ENCODE measurements around the gene TMEM163. TPM values are rescaled to one million over a fixed set of nuclear protein-coding genes. Genes with fewer than 3 reads are reported as not detected.
"Not testable (repeated sequence)": the region's sequence is repeated elsewhere in the genome, so short reads cannot be mapped to it uniquely, and the experiment has no call there.

The TMEM163 gene
- total and polyA plus RNA-seq, 3 experiments from 2014 or later, result 0.45 TPM; not detected in 2

GRCh38 chr2:134656391-134656790 lies 62.4 kb downstream of the TMEM163 start:
- Mint-ChIP-seq H3K4me3 (peak overlapping the region in 3 of 7 donors; percentile 16 to 68 (median 57)), H3K27ac (peak overlapping the region in 3 of 8 donors; percentile 43 to 82 (median 50)), H3K4me1 (peaks cover 23 to 36% (median 24%) of the 10 kb centered on the region in 3 donors)
- POLR2A ChIA-PET; H3K27me3 ChIP-seq (ENCODE audit: insufficient read depth, low read length, poor library complexity, severe bottlenecking); H3K9me3 Mint-ChIP-seq; H3K36me3 ChIP-seq (ENCODE audit: insufficient read depth, low read length); H3K4me3 ChIP-seq (ENCODE audit: low read length); H3K9me3 ChIP-seq (ENCODE audit: low read length); H3K27me3 Mint-ChIP-seq; H3K36me3 Mint-ChIP-seq; DNase-seq; H3K4me1 ChIP-seq (ENCODE audit: insufficient read depth, low read length); H3K27ac ChIP-seq (ENCODE audit: low read depth, low read length): not testable (repeated sequence)
- CTCF ChIA-PET, result interaction anchor here (0.9 to 2.1 kb wide), 4 partner anchors 13 to 57 kb away, joined by 3 to 13 read pairs (median 4); no protein-coding TSS in a partner anchor

GRCh38 chr2:134648586-134648985 lies 70.2 kb downstream of the TMEM163 start:
- Mint-ChIP-seq H3K36me3 (no peaks in the 10 kb centered on the region), H3K4me1 (no peaks in the 10 kb centered on the region), H3K9me3 (no peaks in the 10 kb centered on the region), H3K4me3 (no peak overlapping the region), H3K27ac (no peak overlapping the region), H3K27me3 (peaks cover 0 to 3% of the 10 kb centered on the region in 2 donors)
- Histone ChIP-seq H3K27me3 (ENCODE audit: insufficient read depth, low read length, poor library complexity, severe bottlenecking) (no peaks in the 10 kb centered on the region), H3K4me1 (ENCODE audit: insufficient read depth, low read length) (no peaks in the 10 kb centered on the region), H3K36me3 (ENCODE audit: insufficient read depth, low read length) (no peaks in the 10 kb centered on the region), H3K27ac (ENCODE audit: low read depth, low read length) (no peak overlapping the region), H3K9me3 (ENCODE audit: low read length) (no peaks in the 10 kb centered on the region), H3K4me3 (ENCODE audit: low read length) (no peak overlapping the region)
- ChIA-PET CTCF (no interaction called here), POLR2A (no interaction called here)
- DNase-seq, result no peak

GRCh38 chr2:134647607-134648256 lies 71.1 kb downstream of the TMEM163 start:
- Mint-ChIP-seq H3K4me1 (no peaks in the 10 kb centered on the region), H3K27me3 (peaks cover 0 to 3% of the 10 kb centered on the region in 2 donors), H3K36me3 (no peaks in the 10 kb centered on the region), H3K4me3 (no peak overlapping the region), H3K9me3 (no peaks in the 10 kb centered on the region), H3K27ac (no peak overlapping the region)
- no peak overlapping the region for H3K27ac ChIP-seq (ENCODE audit: low read depth, low read length)
- no peaks in the 10 kb centered on the region for H3K27me3 ChIP-seq (ENCODE audit: insufficient read depth, low read length, poor library complexity, severe bottlenecking)
- no peak for DNase-seq
- H3K4me3 ChIP-seq (ENCODE audit: low read length), result no peak overlapping the region
- H3K4me1 ChIP-seq (ENCODE audit: insufficient read depth, low read length), result no peaks in the 10 kb centered on the region
- no peaks in the 10 kb centered on the region for H3K36me3 ChIP-seq (ENCODE audit: insufficient read depth, low read length)
- no peaks in the 10 kb centered on the region for H3K9me3 ChIP-seq (ENCODE audit: low read length)
- ChIA-PET POLR2A (no interaction called here), CTCF (no interaction called here)

- DNase-seq, result no peak
- no peaks in the 10 kb centered on the region for H3K9me3 ChIP-seq (ENCODE audit: low read length)
- peaks cover 6% of the 10 kb centered on the region for H3K27me3 ChIP-seq (ENCODE audit: insufficient read depth, low read length, poor library complexity, severe bottlenecking)
- H3K27ac ChIP-seq (ENCODE audit: low read depth, low read length), result no peak overlapping the region
- no peak overlapping the region for H3K4me3 Mint-ChIP-seq
- POLR2A ChIA-PET, result no interaction called here
- H3K9me3 Mint-ChIP-seq, result no peaks in the 10 kb centered on the region
- no peaks in the 10 kb centered on the region for H3K4me1 ChIP-seq (ENCODE audit: insufficient read depth, low read length)
- H3K36me3 ChIP-seq (ENCODE audit: insufficient read depth, low read length), result no peaks in the 10 kb centered on the region
- peaks cover 0 to 6% of the 10 kb centered on the region in 2 donors for H3K27me3 Mint-ChIP-seq
- no peak overlapping the region for H3K4me3 ChIP-seq (ENCODE audit: low read length)
- H3K4me1 Mint-ChIP-seq, result peaks cover 0 to 4% (median 0%) of the 10 kb centered on the region in 3 donors
- peaks cover 0 to 3% (median 0%) of the 10 kb centered on the region in 3 donors for H3K36me3 Mint-ChIP-seq
- CTCF ChIA-PET, result no interaction called here
- H3K27ac Mint-ChIP-seq, result peak overlapping the region in 1 of 8 donors; percentile 14
Observed at GRCh38 chr2:134642938-134643337, 75.9 kb downstream of the TMEM163 start.

- Mint-ChIP-seq H3K27me3 (peaks cover 0 to 16% of the 10 kb centered on the region in 2 donors), H3K36me3 (peaks cover 0 to 3% (median 0%) of the 10 kb centered on the region in 3 donors), H3K4me1 (peaks cover 0 to 4% (median 0%) of the 10 kb centered on the region in 3 donors), H3K9me3 (no peaks in the 10 kb centered on the region), H3K4me3 (no peak overlapping the region), H3K27ac (no peak overlapping the region)
- no peaks in the 10 kb centered on the region for H3K9me3 ChIP-seq (ENCODE audit: low read length)
- peaks cover 6% of the 10 kb centered on the region for H3K27me3 ChIP-seq (ENCODE audit: insufficient read depth, low read length, poor library complexity, severe bottlenecking)
- H3K36me3 ChIP-seq (ENCODE audit: insufficient read depth, low read length), result no peaks in the 10 kb centered on the region
- H3K27ac ChIP-seq (ENCODE audit: low read depth, low read length), result no peak overlapping the region
- no peaks in the 10 kb centered on the region for H3K4me1 ChIP-seq (ENCODE audit: insufficient read depth, low read length)
- no peak overlapping the region for H3K4me3 ChIP-seq (ENCODE audit: low read length)
- POLR2A ChIA-PET, result no interaction called here
- DNase-seq, result no peak
- CTCF ChIA-PET, result no interaction called here
Observed at GRCh38 chr2:134640494-134640893, 78.3 kb downstream of the TMEM163 start.

GRCh38 chr2:134639265-134639664 lies 79.5 kb downstream of the TMEM163 start:
- Mint-ChIP-seq H3K4me1 (peaks cover 0 to 4% (median 0%) of the 10 kb centered on the region in 3 donors), H3K27me3 (peaks cover 0 to 19% of the 10 kb centered on the region in 2 donors), H3K36me3 (peaks cover 0 to 3% (median 0%) of the 10 kb centered on the region in 3 donors), H3K27ac (no peak overlapping the region), H3K9me3 (no peaks in the 10 kb centered on the region), H3K4me3 (no peak overlapping the region)
- ChIA-PET CTCF (no interaction called here), POLR2A (no interaction called here)
- no peak for DNase-seq
- H3K27ac ChIP-seq (ENCODE audit: low read depth, low read length), result no peak overlapping the region
- H3K4me1 ChIP-seq (ENCODE audit: insufficient read depth, low read length), result no peaks in the 10 kb centered on the region
- no peaks in the 10 kb centered on the region for H3K9me3 ChIP-seq (ENCODE audit: low read length)
- H3K27me3 ChIP-seq (ENCODE audit: insufficient read depth, low read length, poor library complexity, severe bottlenecking), result peaks cover 6% of the 10 kb centered on the region
- H3K36me3 ChIP-seq (ENCODE audit: insufficient read depth, low read length), result no peaks in the 10 kb centered on the region
- no peak overlapping the region for H3K4me3 ChIP-seq (ENCODE audit: low read length)

- H3K4me1 Mint-ChIP-seq, result peaks cover 0 to 4% (median 3%) of the 10 kb centered on the region in 3 donors
- H3K4me3 Mint-ChIP-seq, result no peak overlapping the region
- no peak overlapping the region for H3K4me3 ChIP-seq (ENCODE audit: low read length)
- DNase-seq, result no peak
- H3K36me3 ChIP-seq (ENCODE audit: insufficient read depth, low read length), result no peaks in the 10 kb centered on the region
- ChIA-PET POLR2A (no interaction called here), CTCF (no interaction called here)
- H3K27ac Mint-ChIP-seq, result no peak overlapping the region
- no peak overlapping the region for H3K27ac ChIP-seq (ENCODE audit: low read depth, low read length)
- H3K9me3 Mint-ChIP-seq, result no peaks in the 10 kb centered on the region
- H3K27me3 ChIP-seq (ENCODE audit: insufficient read depth, low read length, poor library complexity, severe bottlenecking), result peaks cover 6% of the 10 kb centered on the region
- peaks cover 0 to 19% of the 10 kb centered on the region in 2 donors for H3K27me3 Mint-ChIP-seq
- H3K36me3 Mint-ChIP-seq, result peaks cover 0 to 3% (median 0%) of the 10 kb centered on the region in 3 donors
- no peaks in the 10 kb centered on the region for H3K9me3 ChIP-seq (ENCODE audit: low read length)
- H3K4me1 ChIP-seq (ENCODE audit: insufficient read depth, low read length), result no peaks in the 10 kb centered on the region
Observed at GRCh38 chr2:134636714-134637113, 82.1 kb downstream of the TMEM163 start.

GRCh38 chr2:134634054-134634753 lies 84.6 kb downstream of the TMEM163 start:
- H3K4me3 ChIP-seq (ENCODE audit: low read length), result no peak overlapping the region
- H3K27ac ChIP-seq (ENCODE audit: low read depth, low read length), result no peak overlapping the region
- DNase-seq, result no peak
- ChIA-PET POLR2A (no interaction called here), CTCF (no interaction called here)
- no peak overlapping the region for H3K4me3 Mint-ChIP-seq
- H3K36me3 Mint-ChIP-seq, result peaks cover 0 to 3% (median 0%) of the 10 kb centered on the region in 3 donors
- H3K27me3 ChIP-seq (ENCODE audit: insufficient read depth, low read length, poor library complexity, severe bottlenecking), result peaks cover 6% of the 10 kb centered on the region
- H3K4me1 Mint-ChIP-seq, result peaks cover 0 to 4% (median 3%) of the 10 kb centered on the region in 3 donors
- H3K36me3 ChIP-seq (ENCODE audit: insufficient read depth, low read length), result no peaks in the 10 kb centered on the region
- no peaks in the 10 kb centered on the region for H3K9me3 Mint-ChIP-seq
- H3K27ac Mint-ChIP-seq, result peak overlapping the region in 1 of 8 donors; percentile 18
- H3K9me3 ChIP-seq (ENCODE audit: low read length), result no peaks in the 10 kb centered on the region
- H3K27me3 Mint-ChIP-seq, result peaks cover 0 to 19% of the 10 kb centered on the region in 2 donors
- H3K4me1 ChIP-seq (ENCODE audit: insufficient read depth, low read length), result no peaks in the 10 kb centered on the region
